ENCODE data around the gene NDUFB2.

NDUFB2 gene

DNA sequence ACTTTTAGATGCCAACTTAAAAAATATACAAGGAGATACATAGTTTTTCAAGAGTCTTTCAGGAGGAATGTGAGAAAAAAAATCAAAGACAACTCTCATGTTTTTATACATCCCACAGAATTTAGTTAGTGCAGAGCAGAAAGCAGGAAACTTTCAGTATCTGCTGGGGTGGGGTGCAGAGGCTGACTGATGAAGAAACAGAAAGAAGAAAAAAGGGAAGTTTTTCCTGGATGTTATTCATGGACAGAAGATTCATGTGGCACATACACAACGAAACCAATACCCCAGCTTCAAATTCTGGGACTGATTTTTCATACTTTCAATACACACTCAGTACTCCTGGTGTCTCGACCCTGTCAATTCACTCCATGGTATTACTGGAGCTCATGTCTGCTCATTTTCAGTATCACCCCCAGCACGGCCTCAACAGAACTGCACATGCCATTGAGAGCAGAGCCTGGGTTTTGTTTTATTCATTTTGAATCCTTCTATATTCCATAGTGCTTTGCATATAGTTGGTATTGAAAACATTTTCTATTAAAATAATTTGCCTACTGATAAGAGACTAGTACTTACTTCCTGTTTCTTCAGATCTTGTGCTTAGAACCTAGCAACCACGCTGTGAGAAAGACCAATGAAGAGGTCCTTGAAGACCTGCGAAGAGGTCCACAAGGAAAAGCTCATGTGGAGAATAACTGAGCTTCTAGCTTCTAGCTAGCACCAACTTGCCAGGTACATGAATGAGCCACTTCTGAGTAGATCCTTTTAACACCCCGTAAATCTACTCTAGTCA is 49.0 kb downstream of the NDUFB2 start:
- no peak for DNase-seq

DNA sequence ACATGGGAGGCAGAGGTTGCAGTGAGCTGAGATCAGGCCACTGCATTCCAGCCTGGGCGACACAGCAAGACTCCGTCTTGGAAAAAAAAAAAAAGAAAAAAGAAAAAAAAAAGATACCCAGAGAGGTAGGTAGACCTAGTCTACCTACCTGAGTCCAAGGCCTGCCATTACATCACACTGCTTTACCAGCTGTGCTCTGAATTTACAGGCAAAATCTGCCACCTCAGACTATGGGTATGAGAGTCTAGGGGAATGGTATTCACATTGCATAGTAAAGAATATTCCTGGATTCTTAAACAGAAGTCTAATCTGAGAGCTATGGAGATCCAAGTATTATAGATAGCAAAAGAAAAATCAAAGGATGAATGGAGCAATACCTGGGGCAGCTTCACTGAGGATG is 50.2 kb downstream of the NDUFB2 start:
- DNase-seq, result no peak

DNA sequence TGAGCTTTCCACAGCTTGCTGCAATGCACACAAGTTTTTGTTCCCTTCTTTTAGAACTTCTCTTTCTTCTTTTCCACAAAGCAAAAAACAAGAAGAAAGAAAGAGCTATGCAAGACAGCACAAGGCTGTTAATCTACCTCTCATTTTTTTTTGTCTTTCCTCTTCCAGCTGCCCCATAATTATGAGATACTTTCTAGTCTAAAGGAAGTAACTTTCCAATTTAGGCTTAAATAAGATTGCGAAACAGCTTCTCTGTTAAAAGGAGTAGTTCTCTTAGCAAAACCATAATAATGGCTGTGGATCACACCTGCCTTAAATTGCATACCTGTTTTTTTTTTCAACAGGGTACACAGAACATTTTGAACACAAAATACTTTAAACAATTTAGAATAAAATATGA is 56.0 kb downstream of the NDUFB2 start:
- no peak for DNase-seq

DNA sequence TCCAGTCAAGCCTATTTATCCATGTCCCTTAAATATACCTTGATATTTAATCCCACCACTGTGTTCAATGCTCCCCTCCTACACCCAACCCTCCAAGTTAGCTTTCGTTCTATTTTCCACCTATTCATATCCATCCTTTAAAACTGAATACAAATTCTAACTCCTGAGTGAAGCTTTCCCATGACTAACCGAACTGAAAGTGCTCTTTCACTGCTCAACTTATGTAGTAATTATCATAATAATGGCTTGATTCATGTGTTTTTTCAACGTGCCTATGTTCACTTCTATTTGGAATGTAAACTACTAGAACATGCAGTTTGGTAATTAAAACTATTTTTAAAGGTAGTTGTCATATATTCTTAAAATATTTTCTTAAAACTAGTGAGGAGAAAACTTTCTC is 58.0 kb downstream of the NDUFB2 start:
- DNase-seq, result no peak
